GM18505 (cell line): ENCODE measurements around the gene GOLGA3.

Source experiments
- ATAC-seq: cut with Tn5 transposase; IDR thresholded peaks from one replicate; pipeline ENCODE4 v1.9.1; 2021; ENCODE audit not compliant: unreplicated experiment
- POLR2A ChIP-seq: IDR thresholded peaks from 4 replicates; pipeline ENCODE4 v1.6.1; 2011; ENCODE audit warnings: borderline replicate concordance; ENCODE audit not compliant: insufficient read depth, insufficient read length; ENCODE audit errors: extremely low read depth

GOLGA3 gene

GRCh38 chr12:132748319-132748718, 80.3 kb downstream of the GOLGA3 start:
- TF ChIP-seq POLR2A = no peak
- ATAC-seq = no peak

GRCh38 chr12:132747896-132748295, 80.8 kb downstream of the GOLGA3 start:
- no peak for TF ChIP-seq POLR2A
- ATAC-seq = no peak

- TF ChIP-seq POLR2A = no peak
- ATAC-seq = no peak
These were observed 81.3 kb downstream of the GOLGA3 start for GRCh38 chr12:132747395-132747794.

GRCh38 chr12:132746613-132747012, 82.1 kb downstream of the GOLGA3 start:
- no peak for ATAC-seq
- TF ChIP-seq POLR2A = no peak

DNA sequence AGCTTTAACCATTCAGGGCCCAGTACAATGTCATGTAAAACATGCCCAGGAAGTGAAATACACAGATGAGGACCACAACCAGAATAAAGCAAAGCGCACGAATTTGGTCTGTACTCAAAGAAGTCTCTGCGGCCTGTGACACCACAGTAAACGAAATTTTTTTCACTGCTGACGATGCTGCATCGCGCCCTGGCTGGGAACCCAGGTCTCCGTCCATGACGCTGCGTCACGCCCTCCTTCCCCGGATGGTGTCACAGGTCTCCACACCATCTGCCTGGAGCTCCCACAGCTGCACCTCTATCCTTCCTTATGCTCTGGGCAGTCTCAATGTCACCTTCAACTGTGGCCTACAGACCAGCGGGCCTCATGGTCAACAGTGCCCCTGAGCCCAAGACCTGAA, 84.8 kb downstream of the GOLGA3 start:
- TF ChIP-seq POLR2A = no peak
- ATAC-seq = no peak

- no peak for ATAC-seq
- no peak for TF ChIP-seq POLR2A
These were observed 87.0 kb downstream of the GOLGA3 start for GRCh38 chr12:132741620-132742019.

DNA sequence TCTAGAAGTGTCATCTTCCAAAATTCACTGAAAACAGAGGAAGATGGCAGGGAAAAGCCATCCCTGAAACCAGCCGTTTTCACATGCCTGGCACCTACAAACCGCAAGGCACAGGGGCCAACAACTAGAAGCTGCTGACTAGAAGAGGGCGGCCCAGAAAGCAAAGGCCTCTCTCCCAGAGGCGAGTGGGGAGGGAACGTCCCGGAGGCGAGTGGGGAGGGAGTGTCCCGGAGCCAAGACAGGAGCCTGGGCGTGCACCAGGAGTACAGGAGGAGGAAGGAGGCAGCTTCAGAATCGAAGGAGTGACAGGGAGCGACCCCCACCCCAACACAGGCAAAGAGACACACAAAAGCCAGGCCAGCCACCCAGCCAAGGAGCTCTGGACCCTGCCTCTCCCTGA, 88.0 kb downstream of the GOLGA3 start:
- no peak for ATAC-seq
- TF ChIP-seq POLR2A = no peak

DNA sequence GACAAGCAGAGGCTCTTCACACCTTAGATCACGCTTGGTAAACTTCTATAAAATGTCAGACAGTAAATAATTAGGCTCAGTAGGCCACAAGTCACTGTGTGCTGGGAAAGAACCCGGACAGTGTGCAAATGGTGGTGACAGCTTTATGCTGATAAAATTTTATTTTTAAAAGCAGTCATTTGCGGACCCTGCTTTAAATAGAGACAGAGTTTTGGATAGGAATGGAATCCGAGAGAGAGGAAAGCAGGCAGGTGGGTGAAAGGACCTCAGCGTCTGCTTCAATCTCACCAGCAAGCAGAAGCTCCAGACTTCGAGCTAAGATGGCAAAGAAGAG, 88.4 kb downstream of the GOLGA3 start:
- no peak for TF ChIP-seq POLR2A
- ATAC-seq = no peak

DNA sequence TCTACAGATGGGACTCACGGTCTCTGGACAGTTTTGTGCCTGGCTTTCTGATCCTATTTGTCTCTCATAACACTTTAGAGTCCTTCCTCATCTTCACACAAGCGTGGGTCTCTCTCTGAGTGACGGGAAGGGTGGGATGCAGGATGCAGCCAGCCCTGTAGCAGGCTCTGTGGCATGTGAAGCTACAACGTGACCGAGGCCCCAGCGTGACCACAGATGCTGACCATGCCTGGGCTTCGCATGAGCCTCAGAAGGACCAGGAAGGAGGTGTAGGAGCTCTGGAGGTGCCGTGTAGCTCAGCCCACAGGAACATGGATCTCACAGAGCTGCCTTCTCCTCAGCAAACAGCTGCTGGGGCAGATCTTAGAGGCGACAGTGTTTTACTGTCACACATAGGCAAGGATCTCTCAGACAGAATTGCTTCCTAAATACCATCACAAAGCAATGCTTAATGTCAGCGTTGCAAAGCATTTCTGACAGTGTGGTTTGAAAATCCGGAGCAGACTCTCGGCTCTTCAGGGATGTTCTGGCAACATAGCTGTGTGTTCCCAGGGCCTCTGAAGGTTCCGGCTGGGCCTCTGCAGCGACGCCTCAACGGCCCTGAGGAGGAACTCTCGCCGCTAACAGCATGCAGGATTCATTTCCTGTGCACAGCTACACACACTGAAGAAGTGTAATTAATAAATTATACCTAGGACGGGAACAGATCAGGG, 88.9 kb downstream of the GOLGA3 start:
- no peak for ATAC-seq
- no peak for TF ChIP-seq POLR2A

DNA sequence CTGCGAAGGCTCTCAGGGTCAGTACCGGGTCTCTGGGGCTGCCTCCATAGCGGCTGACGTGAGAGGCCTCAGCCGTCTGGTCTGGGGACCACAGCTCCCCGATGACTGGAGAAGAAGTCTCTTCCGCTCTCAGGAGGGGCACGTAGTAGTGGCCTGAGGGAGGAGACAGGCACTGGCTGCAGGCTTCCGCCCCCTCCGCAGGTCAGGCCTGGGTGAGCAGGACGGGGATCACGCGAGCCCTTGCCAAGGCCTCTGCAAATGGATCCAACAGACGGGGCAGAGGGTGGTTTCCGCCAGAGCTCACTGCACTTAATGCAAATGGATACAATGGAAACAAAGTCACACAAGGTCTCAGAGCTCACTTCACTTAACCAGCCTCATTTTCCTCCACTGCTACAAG, 91.8 kb downstream of the GOLGA3 start:
- no peak for ATAC-seq
- no peak for TF ChIP-seq POLR2A

DNA sequence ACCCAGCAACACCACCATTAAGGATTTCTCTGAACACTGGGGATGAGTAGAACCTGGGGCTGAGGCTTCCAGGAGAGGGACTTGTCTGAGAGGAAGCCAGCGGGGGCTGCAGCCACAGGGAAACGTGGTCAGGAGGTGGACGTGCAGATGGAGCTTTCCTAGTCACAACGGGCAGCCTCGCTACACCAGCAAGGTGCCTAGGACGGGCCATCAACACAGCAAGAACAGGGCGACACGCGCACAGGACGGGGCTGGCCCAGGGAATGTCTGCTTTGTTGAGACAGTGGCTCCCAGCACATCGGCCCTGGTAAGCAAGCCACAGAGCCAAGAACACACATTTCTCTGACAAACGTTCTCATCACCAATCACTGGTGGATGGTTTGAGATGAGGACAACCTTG, 92.3 kb downstream of the GOLGA3 start:
- TF ChIP-seq POLR2A = no peak
- no peak for ATAC-seq

DNA sequence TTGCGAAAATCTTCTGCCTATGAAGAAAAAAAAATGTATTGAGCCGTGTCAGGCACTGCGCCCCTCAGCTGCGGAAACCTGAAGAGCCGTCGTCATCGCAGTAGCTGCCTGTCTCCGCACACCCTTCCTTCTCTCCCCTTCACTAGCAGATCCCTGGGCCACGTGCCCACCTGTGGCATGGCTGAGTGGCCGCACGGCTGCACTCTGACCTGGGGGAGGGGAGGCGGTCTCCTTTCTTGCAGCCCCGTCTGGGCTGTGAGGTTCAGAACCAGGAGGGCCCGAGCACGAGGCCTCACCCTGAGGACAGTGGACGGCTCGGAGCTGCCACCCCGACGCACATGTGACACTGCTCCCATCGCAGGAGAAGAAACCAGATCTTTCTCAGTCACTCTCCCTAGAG, 93.2 kb downstream of the GOLGA3 start:
- ATAC-seq = no peak
- TF ChIP-seq POLR2A = no peak

DNA sequence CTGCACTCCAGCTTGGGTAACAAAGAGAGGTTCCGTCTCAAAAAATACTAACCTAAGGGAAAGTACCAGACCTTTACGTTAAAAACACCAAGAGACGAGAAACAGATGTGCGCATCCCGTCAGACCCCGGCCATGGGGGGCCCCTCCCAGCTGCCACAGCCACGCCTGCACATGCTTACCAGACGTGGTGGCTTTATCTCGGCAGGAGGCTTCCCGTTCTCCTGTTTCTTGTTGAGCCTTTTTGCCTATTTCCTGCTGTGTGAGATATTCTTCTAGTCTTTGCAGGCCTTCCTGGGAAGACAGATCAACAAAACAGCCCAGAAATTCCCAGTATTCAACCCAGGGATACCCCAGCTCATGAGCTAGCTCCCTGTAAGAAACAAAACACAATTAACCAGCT, 94.5 kb downstream of the GOLGA3 start:
- no peak for ATAC-seq
- no peak for TF ChIP-seq POLR2A

- ATAC-seq = no peak
- no peak for TF ChIP-seq POLR2A
These were observed 97.1 kb downstream of the GOLGA3 start for GRCh38 chr12:132731574-132731973.

DNA sequence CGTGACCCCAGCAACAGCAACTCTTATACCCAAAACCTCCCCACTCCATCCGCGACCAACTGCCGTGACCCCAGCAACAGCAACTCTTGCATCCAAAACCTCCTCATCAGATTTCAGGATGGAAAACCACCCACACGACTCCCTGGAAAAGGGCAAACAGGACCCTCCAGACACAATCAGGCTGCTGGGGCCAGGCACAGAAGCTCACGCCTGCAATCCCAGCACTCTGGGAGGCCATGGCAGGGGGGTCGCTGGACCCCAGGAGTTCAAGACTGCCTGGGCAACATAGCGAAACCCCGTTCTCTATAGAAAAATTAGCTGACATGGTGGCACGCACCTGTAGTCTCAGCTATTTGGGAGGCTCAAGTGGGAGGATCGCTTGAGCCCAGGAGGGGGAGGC, 98.3 kb downstream of the GOLGA3 start:
- TF ChIP-seq POLR2A = no peak
- no peak for ATAC-seq

DNA sequence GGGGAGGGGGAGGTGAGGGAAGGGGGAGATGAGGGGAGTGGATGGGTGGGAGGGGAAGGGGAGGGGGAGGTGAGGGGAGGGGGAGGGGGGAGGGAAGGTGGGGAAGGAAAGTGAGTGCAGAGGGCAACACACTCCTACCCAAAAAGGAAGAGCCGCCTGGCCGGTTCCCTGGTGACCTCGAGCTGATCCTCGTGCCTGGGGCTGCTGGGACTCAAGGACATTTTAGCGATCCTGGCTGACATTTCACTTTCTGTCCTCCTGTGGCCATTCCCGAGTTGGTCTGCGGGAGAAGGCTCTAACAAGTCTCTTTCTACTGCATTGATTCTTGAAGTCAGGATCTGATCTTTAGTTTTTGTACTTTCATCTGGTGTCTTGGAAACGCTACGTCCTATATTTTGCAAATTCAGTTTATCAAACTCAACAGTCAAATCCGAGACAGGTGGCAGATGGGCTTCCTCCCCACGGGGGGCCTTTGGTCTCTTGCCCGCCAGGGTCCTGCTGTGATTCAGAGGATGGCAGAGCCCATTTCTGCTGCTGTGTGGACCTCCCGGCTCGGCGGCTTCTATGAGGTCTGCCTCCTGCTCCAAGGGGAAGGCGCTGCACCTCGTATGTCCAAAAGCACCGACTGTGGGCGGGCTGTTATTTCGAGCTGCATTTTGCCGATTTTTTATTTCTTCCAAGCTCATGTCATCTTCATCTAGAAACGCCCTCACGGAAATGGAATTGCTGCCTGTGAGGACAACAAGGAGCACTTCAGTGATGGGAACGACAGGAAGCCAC, 98.9 kb downstream of the GOLGA3 start:
- TF ChIP-seq POLR2A = no peak
- no peak for ATAC-seq
